Sigmoid colon (tissue), 7 donors: ENCODE results near the gene SYNDIG1. TPM values are rescaled to one million over a fixed set of nuclear protein-coding genes. Genes with fewer than 3 reads are reported as not detected.

Experiments
- DNase-seq: peaks from one replicate; pipeline ENCODE4 v3.0.0-alpha.2; 2019
- H3K27ac ChIP-seq, 4 donors: fragments of 200-600 bp; sonication (generic); one replicate each; pipeline ENCODE4 v1.5.1; 2016 to 2019; ENCODE audit warnings: mild to moderate bottlenecking in 1 of 4
- H3K27me3 ChIP-seq, 3 donors: fragments of 200-600 bp; sonication (generic); one replicate each; pipeline ENCODE4 v1.5.1; 2019; ENCODE audit warnings: mild to moderate bottlenecking in 1 of 3
- H3K36me3 ChIP-seq, 4 donors: fragments of 200-600 bp; sonication (generic); one replicate each; pipeline ENCODE4 v1.5.1; 2016 to 2019
- H3K4me1 ChIP-seq, 4 donors: fragments of 200-600 bp; sonication (generic); one replicate each; pipeline ENCODE4 v1.5.1; 2017 to 2019
- H3K4me3 ChIP-seq, 4 donors: fragments of 200-600 bp; sonication (generic); one replicate each; pipeline ENCODE4 v1.5.1; 2017 to 2019; ENCODE audit warnings: mild to moderate bottlenecking in 2 of 4, moderate library complexity in 1 of 4
- H3K9me3 ChIP-seq, 4 donors: fragments of 200-600 bp in 3 of 4; sonication (generic) in 3 of 4; one replicate each; pipeline versions ENCODE4 v1.5.1 to v1.6.1; 2013 to 2019
- EP300 ChIP-seq, 4 donors: sonication (generic); formaldehyde crosslinking; IDR thresholded peaks; one replicate each; pipeline ENCODE4 v1.6.1; 2017; ENCODE audit warnings: antibody characterized with exemption in 4 of 4
- POLR2A ChIP-seq, 2 donors: fragments of 450-650 bp; IDR thresholded peaks; one replicate each; pipeline ENCODE4 v1.6.1; 2016; ENCODE audit warnings: antibody characterized with exemption in 2 of 2, mild to moderate bottlenecking in 2 of 2, moderate library complexity in 2 of 2
- POLR2AphosphoS5 ChIP-seq, 4 donors: sonication (generic); formaldehyde crosslinking; IDR thresholded peaks; one replicate each; pipeline ENCODE4 v1.6.1; 2017; ENCODE audit warnings: antibody characterized with exemption in 4 of 4
- WGBS, 2 donors: extraction: QIAGEN DNeasy Blood & Tissue Kit; methylation state at CpG; one replicate each; pipeline ENCODE4 v1.1.7; 2013; 5-methylcytosine and 5-hydroxymethylcytosine counted together
- intact Hi-C: fragments of 100-400 bp; cut with DNase I; formaldehyde crosslinking; loops from one replicate; pipeline ENCODE4 v1.15.1; 2023
- polyA plus RNA-seq, 3 donors: library from polyadenylated mRNA; stranded (reverse); fragments of 200-250 nt; gene quantifications; one replicate each; pipeline ENCODE4 v1.2.3, GENCODE V29; 2013
- total RNA-seq, 4 donors: library from RNA; depleted of rRNA; stranded (reverse); fragments of >200 nt; gene quantifications; one replicate each; pipeline ENCODE4 v1.1.0, GENCODE V29; 2016
- TF ChIP-seq, protein P1 (sequence below), 4 experiments: fragments of 450-650 bp in 3 of 4; fragments of 200-600 bp in 1 of 4; IDR thresholded peaks; one replicate each; pipeline ENCODE4 v1.5.1; 2016 to 2019; ENCODE audit warnings: antibody characterized with exemption in 4 of 4, mild to moderate bottlenecking in 3 of 4, moderate library complexity in 2 of 4
- donor health status: healthy with polysubstance abuse.
- donor health status: Bipolar disorder and iron deficiency.
- donor health status: healthy.

Gene SYNDIG1
- total and polyA plus RNA-seq, 7 donors: 0.16 to 0.69 (median 0.36) TPM; not detected in 2

DNA sequence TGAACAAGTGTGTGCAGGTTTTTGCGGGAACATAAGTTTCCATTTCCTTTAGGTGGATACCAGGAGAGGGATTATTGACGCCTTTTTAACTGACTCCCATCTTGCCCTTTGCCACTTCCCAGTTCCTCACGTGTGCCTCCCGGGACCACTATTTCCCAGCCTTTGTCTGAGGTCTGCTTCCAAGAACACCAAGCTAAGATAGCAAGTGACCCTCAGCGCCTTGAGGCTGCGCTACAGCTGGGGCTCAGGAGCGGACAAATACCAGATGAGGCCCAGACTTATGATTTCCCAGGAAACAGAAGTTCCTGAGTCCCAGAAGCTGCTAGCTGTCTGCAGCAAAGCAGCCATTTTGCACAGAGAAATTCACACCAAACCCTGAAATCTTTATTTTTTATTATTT, 216.7 kb downstream of the SYNDIG1 start:
- DNase-seq: peak; percentile 41
- no peak for TF ChIP-seq EP300 (IDR thresholded peaks at IDR 0.05)
- TF ChIP-seq, protein P1, sequence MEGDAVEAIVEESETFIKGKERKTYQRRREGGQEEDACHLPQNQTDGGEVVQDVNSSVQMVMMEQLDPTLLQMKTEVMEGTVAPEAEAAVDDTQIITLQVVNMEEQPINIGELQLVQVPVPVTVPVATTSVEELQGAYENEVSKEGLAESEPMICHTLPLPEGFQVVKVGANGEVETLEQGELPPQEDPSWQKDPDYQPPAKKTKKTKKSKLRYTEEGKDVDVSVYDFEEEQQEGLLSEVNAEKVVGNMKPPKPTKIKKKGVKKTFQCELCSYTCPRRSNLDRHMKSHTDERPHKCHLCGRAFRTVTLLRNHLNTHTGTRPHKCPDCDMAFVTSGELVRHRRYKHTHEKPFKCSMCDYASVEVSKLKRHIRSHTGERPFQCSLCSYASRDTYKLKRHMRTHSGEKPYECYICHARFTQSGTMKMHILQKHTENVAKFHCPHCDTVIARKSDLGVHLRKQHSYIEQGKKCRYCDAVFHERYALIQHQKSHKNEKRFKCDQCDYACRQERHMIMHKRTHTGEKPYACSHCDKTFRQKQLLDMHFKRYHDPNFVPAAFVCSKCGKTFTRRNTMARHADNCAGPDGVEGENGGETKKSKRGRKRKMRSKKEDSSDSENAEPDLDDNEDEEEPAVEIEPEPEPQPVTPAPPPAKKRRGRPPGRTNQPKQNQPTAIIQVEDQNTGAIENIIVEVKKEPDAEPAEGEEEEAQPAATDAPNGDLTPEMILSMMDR (IDR thresholded peaks at IDR 0.05): no peak
- WGBS, 2 donors: 88 to 92% methylated on average over 7 of the region's 7 CpGs
- Histone ChIP-seq H3K27me3 (no peaks in the 10 kb centered on the region), H3K4me3 (no peak overlapping the region), H3K27ac (no peak overlapping the region), H3K9me3 (peaks cover 0 to 7% (median 0%) of the 10 kb centered on the region in 4 donors), H3K4me1 (no peaks in the 10 kb centered on the region), H3K36me3 (no peaks in the 10 kb centered on the region)
- intact Hi-C loops: no loop called here

DNA sequence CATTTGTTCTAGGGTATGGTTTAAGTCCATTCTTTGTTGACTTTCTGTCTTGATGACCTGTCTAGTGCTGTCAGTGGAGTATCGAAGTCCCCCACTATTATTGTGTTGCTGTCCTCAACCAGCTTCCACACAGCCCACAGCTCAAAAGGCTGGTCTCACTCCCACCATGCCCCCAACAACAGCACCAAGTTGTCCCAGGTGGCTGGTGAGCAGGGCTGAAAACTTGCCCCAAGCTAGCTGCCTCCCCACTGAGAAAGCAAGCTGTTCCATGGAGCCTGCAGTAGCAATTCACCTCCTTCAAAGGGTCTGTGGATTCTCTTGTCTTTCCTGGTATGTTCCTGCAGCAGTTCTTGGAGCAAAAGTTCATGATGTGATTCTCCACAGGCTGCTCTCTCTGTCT, 221.0 kb downstream of the SYNDIG1 start:
- DNase-seq: no peak
- peaks cover 0 to 14% (median 7%) of the 10 kb centered on the region in 4 donors for H3K4me1 ChIP-seq
- intact Hi-C loops: no loop called here
- TF ChIP-seq POLR2AphosphoS5 (IDR thresholded peaks at IDR 0.05) (no peak), EP300 (IDR thresholded peaks at IDR 0.05) (no peak)
- H3K4me3 ChIP-seq: no peak overlapping the region
- no peaks in the 10 kb centered on the region for H3K36me3 ChIP-seq
- no peak overlapping the region for H3K27ac ChIP-seq
- peaks cover 0 to 7% (median 0%) of the 10 kb centered on the region in 4 donors for H3K9me3 ChIP-seq
- H3K27me3 ChIP-seq: no peaks in the 10 kb centered on the region
- WGBS, 2 donors: 97 to 100% methylated on average over 1 of the region's 1 CpG

GRCh38 chr20:24691901-24692351, 222.5 kb downstream of the SYNDIG1 start:
- H3K4me3 ChIP-seq: no peak overlapping the region
- 88 to 95% methylated on average over 4 of the region's 4 CpGs for WGBS, 2 donors
- H3K9me3 ChIP-seq: peaks cover 0 to 7% (median 0%) of the 10 kb centered on the region in 4 donors
- H3K4me1 ChIP-seq: peaks cover 0 to 14% (median 7%) of the 10 kb centered on the region in 4 donors
- TF ChIP-seq, protein P1 (IDR thresholded peaks at IDR 0.05): no peak
- no peak for TF ChIP-seq POLR2AphosphoS5 (IDR thresholded peaks at IDR 0.05)
- TF ChIP-seq EP300 (IDR thresholded peaks at IDR 0.05): no peak
- no peak for TF ChIP-seq POLR2A (IDR thresholded peaks at IDR 0.05)
- no peaks in the 10 kb centered on the region for H3K27me3 ChIP-seq
- H3K27ac ChIP-seq: no peak overlapping the region
- intact Hi-C loops: no loop called here
- H3K36me3 ChIP-seq: no peaks in the 10 kb centered on the region
- DNase-seq: peak; percentile 53

DNA sequence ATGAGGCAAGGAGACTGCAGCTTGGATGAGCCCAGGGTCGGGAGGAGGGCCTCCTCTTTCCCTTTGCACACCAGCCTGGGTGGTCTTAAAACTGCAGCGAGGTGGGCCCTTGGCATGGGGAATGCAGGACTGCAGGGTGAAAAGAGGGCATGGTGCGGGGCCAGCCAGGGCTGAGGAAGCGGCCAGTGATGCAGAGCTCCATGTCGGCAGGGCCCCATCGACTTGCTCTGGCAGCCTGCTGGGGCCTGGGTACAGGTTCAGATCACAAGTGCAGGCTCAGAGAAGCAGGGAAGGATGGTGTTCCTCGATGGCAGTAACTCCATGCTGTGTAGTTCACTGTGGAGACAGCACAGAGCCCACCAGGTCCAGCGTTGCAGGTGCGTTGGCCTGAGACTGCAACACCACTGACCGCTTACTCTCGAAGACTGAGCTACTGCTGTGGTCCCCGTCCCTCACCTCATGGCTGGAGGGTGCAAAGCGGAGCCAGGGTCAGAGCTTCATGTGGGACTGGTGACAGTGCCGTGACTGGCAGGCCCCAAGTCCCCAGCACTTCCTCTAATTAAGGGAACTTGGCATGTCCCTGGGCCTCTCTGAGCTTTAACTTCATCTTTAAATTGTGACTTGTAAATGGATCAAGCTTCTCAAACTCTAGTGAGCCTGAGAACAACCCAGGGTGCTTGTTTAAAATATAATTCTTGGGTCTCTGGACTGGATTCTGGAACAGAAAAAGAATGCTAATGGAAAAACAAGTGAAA, 223.2 kb downstream of the SYNDIG1 start:
- Histone ChIP-seq H3K27ac (no peak overlapping the region), H3K36me3 (no peaks in the 10 kb centered on the region), H3K4me3 (no peak overlapping the region), H3K27me3 (no peaks in the 10 kb centered on the region), H3K9me3 (peaks cover 0 to 6% (median 0%) of the 10 kb centered on the region in 4 donors), H3K4me1 (peaks cover 0 to 14% (median 7%) of the 10 kb centered on the region in 4 donors)
- TF ChIP-seq EP300 (IDR thresholded peaks at IDR 0.05) (no peak), POLR2A (IDR thresholded peaks at IDR 0.05) (no peak), POLR2AphosphoS5 (IDR thresholded peaks at IDR 0.05) (no peak)
- TF ChIP-seq, protein P1 (IDR thresholded peaks at IDR 0.05): no peak
- 86 to 90% methylated on average over 14 of the region's 14 CpGs for WGBS, 2 donors
- peak; percentile 39 for DNase-seq
- intact Hi-C loops: no loop called here

DNA sequence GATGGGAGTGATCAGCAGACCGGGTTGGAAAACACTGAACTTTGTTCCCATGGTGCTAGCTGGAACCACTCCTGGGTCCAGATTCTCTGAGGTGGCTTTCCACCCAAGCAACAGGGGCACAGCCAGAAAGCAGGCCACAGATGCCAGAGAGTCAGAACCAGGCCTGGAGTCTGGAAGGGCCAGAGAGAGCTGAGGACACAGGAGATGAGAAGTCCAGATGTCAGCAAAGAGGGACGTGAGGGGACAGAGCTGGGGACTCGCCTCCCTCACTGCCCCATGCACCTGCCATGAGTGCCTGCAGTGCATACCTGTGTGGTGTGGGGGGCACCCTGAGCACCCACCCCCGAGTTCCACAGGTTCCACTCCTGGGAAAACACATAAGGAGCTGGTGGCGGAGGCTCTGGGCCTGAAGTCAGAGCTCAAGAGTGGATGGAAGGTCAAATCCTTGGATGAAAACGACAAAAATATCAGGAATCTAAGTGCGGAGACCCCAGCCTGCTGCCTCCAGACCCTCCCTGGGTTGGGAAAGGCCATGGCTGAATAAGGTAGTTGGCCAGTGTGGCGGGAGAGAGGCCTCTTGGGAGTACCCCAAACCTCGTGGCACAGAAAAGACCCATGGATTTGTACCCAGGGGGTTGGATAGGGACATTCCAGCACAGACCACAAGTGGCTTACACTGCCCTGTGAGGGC, 224.2 kb downstream of the SYNDIG1 start:
- peak; percentile 38 for DNase-seq
- 77 to 88% methylated on average over 9 of the region's 9 CpGs for WGBS, 2 donors
- TF ChIP-seq EP300 (IDR thresholded peaks at IDR 0.05) (no peak), POLR2AphosphoS5 (IDR thresholded peaks at IDR 0.05) (no peak), POLR2A (IDR thresholded peaks at IDR 0.05) (no peak)
- TF ChIP-seq, protein P1 (IDR thresholded peaks at IDR 0.05): no peak
- no peaks in the 10 kb centered on the region for H3K36me3 ChIP-seq
- H3K27me3 ChIP-seq: no peaks in the 10 kb centered on the region
- H3K4me1 ChIP-seq: peaks cover 0 to 14% (median 7%) of the 10 kb centered on the region in 4 donors
- H3K9me3 ChIP-seq: no peaks in the 10 kb centered on the region
- intact Hi-C loops: no loop called here
- H3K4me3 ChIP-seq: no peak overlapping the region
- H3K27ac ChIP-seq: no peak overlapping the region
